ENCODE measurements around the gene ICA1. TPM values are rescaled to one million over a fixed set of nuclear protein-coding genes. Genes with fewer than 3 reads are reported as not detected.

ICA1 gene
- total and polyA plus RNA-seq, 8 donors, result 34.8 to 74.4 (median 50.4) TPM

GRCh38 chr7:8236780-8237407, 25.1 kb downstream of the ICA1 start:
- H3K4me3 ChIP-seq, result no peak overlapping the region
- FAIRE-seq, result no peak
- 41 to 46% methylated on average over 3 of the region's 3 CpGs for WGBS, 2 donors
- no peaks in the 10 kb centered on the region for H3K9me3 ChIP-seq
- TF ChIP-seq CTCF (IDR thresholded peaks at IDR 0.05), result no peak
- H3K36me3 ChIP-seq, result no peaks in the 10 kb centered on the region
- peak in 3 of 4 donors; percentile 32 to 74 (median 36) for ATAC-seq
- intact Hi-C loops (cut with DNase I), result no loop called here
- DNase-seq, result no peak
- no peaks in the 10 kb centered on the region for H3K27me3 ChIP-seq
- H3K4me1 ChIP-seq, result peaks cover 0 to 2% (median 0%) of the 10 kb centered on the region in 3 donors
- no peak overlapping the region for H3K27ac ChIP-seq

DNA sequence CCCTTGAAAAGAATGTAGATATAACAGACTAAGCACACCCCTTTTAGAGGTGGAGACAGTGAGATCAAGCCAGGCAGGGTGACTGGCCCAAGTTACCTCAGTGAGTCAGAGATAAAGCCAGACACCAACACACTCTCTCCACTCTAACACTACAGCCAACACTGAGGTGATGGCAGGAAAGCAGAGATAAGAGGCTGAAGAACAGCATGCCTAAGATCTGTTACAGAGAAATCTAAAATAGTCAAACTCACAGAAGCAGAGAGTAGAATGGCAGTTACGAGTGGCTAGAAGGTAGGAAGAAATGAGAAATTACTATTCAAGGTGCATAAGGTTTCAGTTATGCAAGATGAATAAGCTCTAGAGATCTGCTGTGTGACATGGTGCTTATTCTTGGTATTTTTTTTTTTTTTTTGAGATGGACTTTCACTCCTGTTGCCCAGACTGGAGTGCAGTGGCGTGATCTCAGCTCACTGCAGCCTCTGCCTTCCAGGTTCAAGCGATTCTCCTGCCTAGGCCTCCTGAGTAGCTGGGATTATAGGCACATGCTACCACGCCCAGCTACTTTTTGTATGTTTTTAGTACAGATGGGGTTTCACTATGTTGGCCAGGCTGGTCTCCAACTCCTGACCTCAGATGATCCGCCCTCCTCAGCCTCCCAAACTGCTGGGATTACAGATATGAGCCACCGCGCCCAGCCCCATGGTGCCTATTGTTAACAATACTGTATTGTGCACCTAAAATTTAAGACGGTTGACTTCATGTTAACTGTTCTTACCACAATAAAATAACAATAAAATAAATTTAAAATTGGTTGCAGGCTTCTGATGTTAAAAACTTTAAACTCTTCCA, 28.7 kb downstream of the ICA1 start:
- Histone ChIP-seq H3K4me1 (peaks cover 0 to 2% (median 0%) of the 10 kb centered on the region in 3 donors), H3K36me3 (peaks cover 0 to 13% (median 0%) of the 10 kb centered on the region in 3 donors), H3K4me3 (no peak overlapping the region), H3K27me3 (no peaks in the 10 kb centered on the region), H3K27ac (no peak overlapping the region), H3K9me3 (no peaks in the 10 kb centered on the region)
- intact Hi-C loops (cut with DNase I), result no loop called here
- WGBS, 2 donors, result 69 to 71% methylated on average over 8 of the region's 8 CpGs
- FAIRE-seq, result no peak
- no peak for TF ChIP-seq CTCF (IDR thresholded peaks at IDR 0.05)
- DNase-seq, result no peak
- peak in 2 of 4 donors; percentile 39 to 62 for ATAC-seq

GRCh38 chr7:8229927-8230326, 32.0 kb downstream of the ICA1 start:
- no peak for DNase-seq
- Histone ChIP-seq H3K4me3 (no peak overlapping the region), H3K27ac (no peak overlapping the region), H3K36me3 (peaks cover 0 to 13% (median 0%) of the 10 kb centered on the region in 3 donors), H3K27me3 (no peaks in the 10 kb centered on the region), H3K4me1 (no peaks in the 10 kb centered on the region), H3K9me3 (no peaks in the 10 kb centered on the region)
- no peak for FAIRE-seq
- ATAC-seq, result no peak
- intact Hi-C loops (cut with DNase I), result loop anchor here in 1 of 3 donors (10.0 kb wide), 1 partner anchor 635 kb away; no protein-coding TSS in a partner anchor
- WGBS, 2 donors, result 77 to 83% methylated on average over 3 of the region's 3 CpGs
- no peak for TF ChIP-seq CTCF (IDR thresholded peaks at IDR 0.05)

DNA sequence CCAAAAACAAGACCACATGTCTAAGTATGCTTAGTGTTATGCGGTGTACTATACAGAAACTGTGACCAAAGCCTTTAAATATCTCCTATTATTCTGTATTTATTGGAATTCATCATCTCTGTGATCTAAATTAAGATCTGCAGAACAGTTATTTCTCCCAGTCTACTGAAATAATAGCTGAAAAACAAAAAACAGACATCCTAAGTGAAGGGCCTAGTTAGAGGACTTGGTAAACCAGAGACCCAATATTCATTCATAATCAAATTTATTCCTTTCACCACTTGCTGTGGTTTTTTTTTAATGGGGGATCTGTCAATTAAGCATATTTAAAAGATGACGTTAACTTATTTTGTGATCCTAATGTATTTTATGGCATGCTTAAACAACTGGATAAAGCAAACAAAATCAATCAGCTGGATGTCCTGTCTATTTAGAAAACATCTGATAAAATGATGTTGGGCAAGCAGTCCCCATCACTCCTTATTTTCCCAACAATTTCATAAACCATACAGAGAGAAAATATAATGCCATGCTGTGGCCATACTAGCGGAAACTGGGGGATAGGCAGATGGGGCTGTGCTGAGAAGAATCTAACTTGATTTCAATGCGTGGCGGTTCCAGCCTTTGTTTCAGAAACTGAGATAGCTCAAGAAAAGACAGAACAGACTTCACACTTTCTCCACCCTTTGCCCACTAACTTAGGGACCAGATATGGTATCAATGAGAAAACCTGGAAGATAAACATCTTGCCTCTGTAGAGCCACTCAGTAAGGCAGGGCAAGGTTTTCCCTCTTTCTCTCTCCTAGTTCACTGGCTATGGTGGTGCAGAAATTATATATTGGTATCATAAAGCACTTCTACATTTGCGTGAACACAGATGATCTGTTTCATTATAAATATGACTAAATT, 32.9 kb downstream of the ICA1 start:
- no peak for TF ChIP-seq CTCF (IDR thresholded peaks at IDR 0.05)
- no peak overlapping the region for H3K4me3 ChIP-seq
- intact Hi-C loops (cut with DNase I), result loop anchor here in 1 of 3 donors (10.0 kb wide), 1 partner anchor 634 kb away; no protein-coding TSS in a partner anchor
- H3K9me3 ChIP-seq, result no peaks in the 10 kb centered on the region
- H3K27me3 ChIP-seq, result no peaks in the 10 kb centered on the region
- 92 to 94% methylated on average over 6 of the region's 6 CpGs for WGBS, 2 donors
- ATAC-seq, result no peak
- H3K4me1 ChIP-seq, result no peaks in the 10 kb centered on the region
- H3K36me3 ChIP-seq, result peaks cover 0 to 13% (median 0%) of the 10 kb centered on the region in 3 donors
- no peak for DNase-seq
- no peak for FAIRE-seq
- no peak overlapping the region for H3K27ac ChIP-seq
